ENCODE measurements around the gene FZD4.

DNA sequence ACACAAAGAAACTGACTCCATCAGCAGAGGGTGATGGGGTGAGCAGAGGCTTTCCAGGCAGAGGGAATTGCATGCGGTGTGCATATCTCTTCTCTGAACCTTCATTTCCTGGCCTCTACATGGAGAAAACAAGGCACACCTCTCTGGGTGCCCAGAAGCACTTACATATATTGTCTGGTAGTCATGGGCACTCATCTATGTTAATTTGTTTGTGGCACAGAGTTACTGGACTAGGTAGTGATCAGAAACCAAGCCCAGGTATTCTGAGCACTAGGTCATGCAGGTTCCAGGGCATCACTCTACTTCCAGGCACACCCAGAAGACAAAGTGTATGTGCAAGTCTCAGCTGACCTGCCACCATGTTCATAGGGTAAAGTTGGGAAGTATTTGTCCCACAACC is 56.5 kb downstream of the FZD4 start:
- TF ChIP-seq, protein P1, sequence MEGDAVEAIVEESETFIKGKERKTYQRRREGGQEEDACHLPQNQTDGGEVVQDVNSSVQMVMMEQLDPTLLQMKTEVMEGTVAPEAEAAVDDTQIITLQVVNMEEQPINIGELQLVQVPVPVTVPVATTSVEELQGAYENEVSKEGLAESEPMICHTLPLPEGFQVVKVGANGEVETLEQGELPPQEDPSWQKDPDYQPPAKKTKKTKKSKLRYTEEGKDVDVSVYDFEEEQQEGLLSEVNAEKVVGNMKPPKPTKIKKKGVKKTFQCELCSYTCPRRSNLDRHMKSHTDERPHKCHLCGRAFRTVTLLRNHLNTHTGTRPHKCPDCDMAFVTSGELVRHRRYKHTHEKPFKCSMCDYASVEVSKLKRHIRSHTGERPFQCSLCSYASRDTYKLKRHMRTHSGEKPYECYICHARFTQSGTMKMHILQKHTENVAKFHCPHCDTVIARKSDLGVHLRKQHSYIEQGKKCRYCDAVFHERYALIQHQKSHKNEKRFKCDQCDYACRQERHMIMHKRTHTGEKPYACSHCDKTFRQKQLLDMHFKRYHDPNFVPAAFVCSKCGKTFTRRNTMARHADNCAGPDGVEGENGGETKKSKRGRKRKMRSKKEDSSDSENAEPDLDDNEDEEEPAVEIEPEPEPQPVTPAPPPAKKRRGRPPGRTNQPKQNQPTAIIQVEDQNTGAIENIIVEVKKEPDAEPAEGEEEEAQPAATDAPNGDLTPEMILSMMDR (IDR thresholded peaks at IDR 0.05): no peak
- no peak for TF ChIP-seq POLR2A (IDR thresholded peaks at IDR 0.05)
